Measurements from ENCODE around the gene FHOD3.

DNA sequence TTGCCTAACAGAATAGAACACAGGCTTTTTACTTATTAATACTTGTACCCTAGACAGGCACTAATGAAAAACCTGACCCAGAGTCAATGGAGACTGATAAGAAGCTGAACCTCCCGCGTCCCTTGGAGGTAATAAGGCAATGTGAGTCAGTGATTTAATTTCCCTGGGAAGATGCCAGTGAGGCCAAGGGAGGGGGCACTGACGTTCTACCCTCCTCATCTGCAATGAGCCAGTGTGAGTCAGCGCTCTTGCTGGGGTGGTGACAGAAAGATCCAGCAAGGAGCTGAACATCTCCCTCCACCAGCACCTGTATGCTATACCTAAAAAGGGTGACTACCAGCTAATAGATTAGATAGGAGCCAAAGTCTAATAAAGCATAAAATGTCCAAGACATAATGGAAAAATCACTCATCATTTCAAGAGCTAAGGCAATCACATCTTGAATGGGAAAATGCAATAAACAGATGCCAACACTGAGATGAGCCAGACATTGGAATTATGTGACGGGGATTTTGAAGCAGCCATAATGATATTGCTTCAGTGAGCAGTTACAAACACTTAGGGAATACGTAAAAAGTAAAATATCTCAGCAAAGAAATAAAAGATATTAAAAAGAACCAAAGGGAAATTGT is 414.4 kb downstream of the FHOD3 start:
- TF ChIP-seq POLR2AphosphoS5 (IDR thresholded peaks at IDR 0.05; ENCODE audit: low read depth, low read length) = no peak
- no peak for TF ChIP-seq POLR2A (IDR thresholded peaks at IDR 0.05; ENCODE audit: low read depth, low read length)

All from GM12892 (cell line).